HepG2 (cell line): ENCODE data around the gene TNFRSF6B. TPM values are rescaled to one million over a fixed set of nuclear protein-coding genes. Genes with fewer than 3 reads are reported as not detected.

Experiments
- CTCF ChIP-seq: sonication (generic); formaldehyde crosslinking; IDR thresholded peaks from 2 replicates; pipeline ENCODE4 v1.5.0; 2020; ENCODE audit warnings: mild to moderate bottlenecking, missing genetic modification reagents, moderate library complexity
- JUN ChIP-seq: sonication (generic); formaldehyde crosslinking; IDR thresholded peaks from 2 replicates; pipeline ENCODE4 v1.4.0; 2020; ENCODE audit warnings: mild to moderate bottlenecking, missing genetic modification reagents
- KAT7 ChIP-seq: IDR thresholded peaks from 2 replicates; pipeline ENCODE4 v1.6.1; 2018; ENCODE audit warnings: borderline replicate concordance, missing compliant biosample characterization
- NAIF1 ChIP-seq: sonication (generic); formaldehyde crosslinking; IDR thresholded peaks from 2 replicates; pipeline ENCODE4 v1.5.0; 2020; ENCODE audit warnings: mild to moderate bottlenecking, missing genetic modification reagents, borderline replicate concordance
- RXRA ChIP-seq: sonication (generic); formaldehyde crosslinking; IDR thresholded peaks from 2 replicates; pipeline ENCODE4 v1.5.1; 2020; ENCODE audit warnings: missing genetic modification reagents
- SAFB2 ChIP-seq: sonication (generic); formaldehyde crosslinking; IDR thresholded peaks from 2 replicates; pipeline ENCODE4 v1.5.1; 2020; ENCODE audit warnings: missing genetic modification reagents, low read depth, mild to moderate bottlenecking, borderline replicate concordance
- SCMH1 ChIP-seq: sonication (generic); formaldehyde crosslinking; IDR thresholded peaks from 2 replicates; pipeline ENCODE4 v1.9.0; 2021; ENCODE audit warnings: missing genetic modification reagents, mild to moderate bottlenecking, borderline replicate concordance
- SMC3 ChIP-seq: IDR thresholded peaks from 2 replicates; pipeline ENCODE4 v1.6.1; 2011; ENCODE audit warnings: low read length, improper control_type of control experiment
- SRY ChIP-seq: sonication (generic); formaldehyde crosslinking; IDR thresholded peaks from 2 replicates; pipeline ENCODE4 v1.8.0; 2022; ENCODE audit warnings: mild to moderate bottlenecking, missing genetic modification reagents
- STAG1 ChIP-seq: sonication (generic); formaldehyde crosslinking; IDR thresholded peaks from 2 replicates; pipeline ENCODE4 v1.4.0; 2020; ENCODE audit warnings: missing genetic modification reagents
- TEAD3 ChIP-seq: optimal IDR thresholded peaks from 2 replicates; pipeline ENCODE3; 2016; ENCODE audit warnings: borderline replicate concordance
- THAP8 ChIP-seq: sonication (generic); formaldehyde crosslinking; IDR thresholded peaks from 2 replicates; pipeline ENCODE4 v1.5.1; 2020; ENCODE audit warnings: missing genetic modification reagents, mild to moderate bottlenecking, borderline replicate concordance
- ZMAT3 ChIP-seq: sonication (generic); formaldehyde crosslinking; conservative IDR thresholded peaks from 2 replicates; pipeline ENCODE4 v1.7.0; 2021; ENCODE audit warnings: missing genetic modification reagents
- ZNF121 ChIP-seq: sonication (generic); formaldehyde crosslinking; IDR thresholded peaks from 2 replicates; pipeline ENCODE4 v1.5.0; 2020; ENCODE audit warnings: mild to moderate bottlenecking, missing genetic modification reagents
- ZNF441 ChIP-seq: sonication (generic); formaldehyde crosslinking; IDR thresholded peaks from 2 replicates; pipeline ENCODE4 v1.7.0; 2021; ENCODE audit warnings: missing genetic modification reagents, borderline replicate concordance
- ZNF644 ChIP-seq: IDR thresholded peaks from 2 replicates; pipeline ENCODE4 v1.6.1; 2016; ENCODE audit warnings: low read depth
- ZSCAN12 ChIP-seq: sonication (generic); formaldehyde crosslinking; IDR thresholded peaks from 2 replicates; pipeline ENCODE4 v1.9.0; 2021; ENCODE audit warnings: mild to moderate bottlenecking, missing genetic modification reagents
- polyA plus RNA-seq, 8 experiments: library from polyadenylated mRNA; depleted of rRNA in 3 of 8; stranded (reverse) in 7 of 8; unstranded in 1 of 8; fragments of >200 nt; fragmentation: Illumina TruSeq in 4 of 8; extraction: Trizol in 4 of 8; gene quantifications; 2 replicates each; pipeline versions ENCODE4 v1.2.1 to v1.2.3, GENCODE V29; 2011 to 2016; ENCODE audit warnings: low read depth in 4 of 8, missing spikeins in 1 of 8, mixed read lengths in 1 of 8; ENCODE audit not compliant: insufficient read depth in 1 of 8
- total RNA-seq, 5 experiments: library from RNA; depleted of rRNA; stranded (reverse); fragments of >200 nt; fragmentation: Illumina TruSeq; extraction: Trizol; gene quantifications; 2 replicates each; pipeline ENCODE4 v1.2.3, GENCODE V29; 2016; ENCODE audit warnings: low read depth in 1 of 5
- TF ChIP-seq, protein P1 (sequence below): sonication (generic); formaldehyde crosslinking; IDR thresholded peaks from 2 replicates; pipeline ENCODE4 v1.4.0; 2020; ENCODE audit warnings: missing genetic modification reagents
- TF ChIP-seq, protein P2 (sequence below): sonication (generic); formaldehyde crosslinking; IDR thresholded peaks from 2 replicates; pipeline ENCODE4 v1.4.0; 2020; ENCODE audit warnings: missing genetic modification reagents, mild to moderate bottlenecking, borderline replicate concordance
- TF ChIP-seq, protein P3 (sequence below): IDR thresholded peaks from 2 replicates; pipeline ENCODE4 v1.4.0; 2020; ENCODE audit warnings: mild to moderate bottlenecking, missing genetic modification reagents
- TF ChIP-seq, protein P4 (sequence below): sonication (generic); formaldehyde crosslinking; conservative IDR thresholded peaks from 2 replicates; pipeline ENCODE4 v1.8.0; 2022; ENCODE audit warnings: missing genetic modification reagents

TNFRSF6B gene
- total and polyA plus RNA-seq, 2 of the 13 experiments (the other 11 are each of a cell fraction or from before 2014, with no cell fraction given) = 0.24 TPM; not detected in 1

DNA sequence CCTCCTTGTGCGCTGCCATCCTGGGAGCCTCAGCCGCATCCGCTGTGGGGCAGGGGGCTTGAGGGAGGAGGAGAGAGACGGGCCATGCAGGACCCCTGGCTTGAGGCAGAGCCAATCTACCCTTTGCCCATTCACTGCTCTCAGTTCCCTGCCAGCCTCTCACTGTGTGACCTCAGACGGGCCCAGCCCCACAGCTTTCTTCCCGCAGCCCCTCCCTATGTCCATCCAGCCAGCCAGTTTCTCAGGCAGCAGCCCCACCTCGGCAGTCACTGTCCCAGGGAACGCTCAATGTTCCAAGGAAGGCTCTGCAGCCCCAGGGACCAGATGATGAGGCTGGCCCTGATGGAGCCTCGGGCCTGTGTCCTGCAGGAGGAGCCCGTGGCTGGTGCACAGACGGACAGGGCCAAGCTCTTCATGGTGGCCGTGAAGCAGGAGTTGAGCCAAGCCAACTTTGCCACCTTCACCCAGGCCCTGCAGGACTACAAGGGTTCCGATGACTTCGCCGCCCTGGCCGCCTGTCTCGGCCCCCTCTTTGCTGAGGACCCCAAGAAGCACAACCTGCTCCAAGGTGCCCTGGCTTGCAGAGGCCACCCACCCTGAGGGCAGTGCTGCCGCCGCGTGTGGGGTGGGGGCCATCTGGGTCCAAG, 3.9 kb upstream of the TNFRSF6B start (continued):
- TF ChIP-seq, protein P1, sequence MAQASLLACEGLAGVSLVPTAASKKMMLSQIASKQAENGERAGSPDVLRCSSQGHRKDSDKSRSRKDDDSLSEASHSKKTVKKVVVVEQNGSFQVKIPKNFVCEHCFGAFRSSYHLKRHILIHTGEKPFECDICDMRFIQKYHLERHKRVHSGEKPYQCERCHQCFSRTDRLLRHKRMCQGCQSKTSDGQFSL = no peak
- no peak for TF ChIP-seq SAFB2 (CRISPR knock-in tag)
- TF ChIP-seq SMC3 = no peak
- TF ChIP-seq CTCF (CRISPR knock-in tag) = peak; percentile 36; the same call in 1 of the 2 replicates
- TF ChIP-seq SRY (CRISPR knock-in tag) = 0 out of 2 replicates have a peak, but pooled peaks have one; percentile 32
- TF ChIP-seq TEAD3 (CRISPR knock-in tag) = no peak
- no peak; the same call in 1 of the 2 replicates for TF ChIP-seq STAG1 (CRISPR knock-in tag)
- TF ChIP-seq KAT7 (CRISPR knock-in tag) = no peak
- TF ChIP-seq SCMH1 (CRISPR knock-in tag) = no peak
- TF ChIP-seq, protein P2, sequence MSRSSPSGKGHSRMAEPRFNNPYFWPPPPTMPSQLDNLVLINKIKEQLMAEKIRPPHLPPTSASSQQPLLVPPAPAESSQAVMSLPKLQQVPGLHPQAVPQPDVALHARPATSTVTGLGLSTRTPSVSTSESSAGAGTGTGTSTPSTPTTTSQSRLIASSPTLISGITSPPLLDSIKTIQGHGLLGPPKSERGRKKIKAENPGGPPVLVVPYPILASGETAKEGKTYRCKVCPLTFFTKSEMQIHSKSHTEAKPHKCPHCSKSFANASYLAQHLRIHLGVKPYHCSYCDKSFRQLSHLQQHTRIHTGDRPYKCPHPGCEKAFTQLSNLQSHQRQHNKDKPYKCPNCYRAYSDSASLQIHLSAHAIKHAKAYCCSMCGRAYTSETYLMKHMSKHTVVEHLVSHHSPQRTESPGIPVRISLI = no peak
- TF ChIP-seq RXRA (CRISPR knock-in tag) = peak; percentile 44; the same call in 1 of the 2 replicates
- no peak for TF ChIP-seq JUN (CRISPR knock-in tag)
- TF ChIP-seq, protein P3, sequence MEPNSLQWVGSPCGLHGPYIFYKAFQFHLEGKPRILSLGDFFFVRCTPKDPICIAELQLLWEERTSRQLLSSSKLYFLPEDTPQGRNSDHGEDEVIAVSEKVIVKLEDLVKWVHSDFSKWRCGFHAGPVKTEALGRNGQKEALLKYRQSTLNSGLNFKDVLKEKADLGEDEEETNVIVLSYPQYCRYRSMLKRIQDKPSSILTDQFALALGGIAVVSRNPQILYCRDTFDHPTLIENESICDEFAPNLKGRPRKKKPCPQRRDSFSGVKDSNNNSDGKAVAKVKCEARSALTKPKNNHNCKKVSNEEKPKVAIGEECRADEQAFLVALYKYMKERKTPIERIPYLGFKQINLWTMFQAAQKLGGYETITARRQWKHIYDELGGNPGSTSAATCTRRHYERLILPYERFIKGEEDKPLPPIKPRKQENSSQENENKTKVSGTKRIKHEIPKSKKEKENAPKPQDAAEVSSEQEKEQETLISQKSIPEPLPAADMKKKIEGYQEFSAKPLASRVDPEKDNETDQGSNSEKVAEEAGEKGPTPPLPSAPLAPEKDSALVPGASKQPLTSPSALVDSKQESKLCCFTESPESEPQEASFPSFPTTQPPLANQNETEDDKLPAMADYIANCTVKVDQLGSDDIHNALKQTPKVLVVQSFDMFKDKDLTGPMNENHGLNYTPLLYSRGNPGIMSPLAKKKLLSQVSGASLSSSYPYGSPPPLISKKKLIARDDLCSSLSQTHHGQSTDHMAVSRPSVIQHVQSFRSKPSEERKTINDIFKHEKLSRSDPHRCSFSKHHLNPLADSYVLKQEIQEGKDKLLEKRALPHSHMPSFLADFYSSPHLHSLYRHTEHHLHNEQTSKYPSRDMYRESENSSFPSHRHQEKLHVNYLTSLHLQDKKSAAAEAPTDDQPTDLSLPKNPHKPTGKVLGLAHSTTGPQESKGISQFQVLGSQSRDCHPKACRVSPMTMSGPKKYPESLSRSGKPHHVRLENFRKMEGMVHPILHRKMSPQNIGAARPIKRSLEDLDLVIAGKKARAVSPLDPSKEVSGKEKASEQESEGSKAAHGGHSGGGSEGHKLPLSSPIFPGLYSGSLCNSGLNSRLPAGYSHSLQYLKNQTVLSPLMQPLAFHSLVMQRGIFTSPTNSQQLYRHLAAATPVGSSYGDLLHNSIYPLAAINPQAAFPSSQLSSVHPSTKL (CRISPR knock-in tag) = no peak
- TF ChIP-seq, protein P4, sequence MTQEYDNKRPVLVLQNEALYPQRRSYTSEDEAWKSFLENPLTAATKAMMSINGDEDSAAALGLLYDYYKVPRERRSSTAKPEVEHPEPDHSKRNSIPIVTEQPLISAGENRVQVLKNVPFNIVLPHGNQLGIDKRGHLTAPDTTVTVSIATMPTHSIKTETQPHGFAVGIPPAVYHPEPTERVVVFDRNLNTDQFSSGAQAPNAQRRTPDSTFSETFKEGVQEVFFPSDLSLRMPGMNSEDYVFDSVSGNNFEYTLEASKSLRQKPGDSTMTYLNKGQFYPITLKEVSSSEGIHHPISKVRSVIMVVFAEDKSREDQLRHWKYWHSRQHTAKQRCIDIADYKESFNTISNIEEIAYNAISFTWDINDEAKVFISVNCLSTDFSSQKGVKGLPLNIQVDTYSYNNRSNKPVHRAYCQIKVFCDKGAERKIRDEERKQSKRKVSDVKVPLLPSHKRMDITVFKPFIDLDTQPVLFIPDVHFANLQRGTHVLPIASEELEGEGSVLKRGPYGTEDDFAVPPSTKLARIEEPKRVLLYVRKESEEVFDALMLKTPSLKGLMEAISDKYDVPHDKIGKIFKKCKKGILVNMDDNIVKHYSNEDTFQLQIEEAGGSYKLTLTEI (CRISPR knock-in tag) = no peak
- TF ChIP-seq ZSCAN12 = no peak
- no peak for TF ChIP-seq ZNF121
- no peak for TF ChIP-seq NAIF1
- TF ChIP-seq ZNF441 (CRISPR knock-in tag) = no peak
- TF ChIP-seq ZNF644 = no peak
- no peak for TF ChIP-seq THAP8
- TF ChIP-seq ZMAT3 (CRISPR knock-in tag) = no peak
